ENCODE results near the gene PTTG2. TPM values are rescaled to one million over a fixed set of nuclear protein-coding genes. Genes with fewer than 3 reads are reported as not detected.

Gene PTTG2
- polyA plus RNA-seq, 1 donor, result not detected

GRCh38 chr4:37989398-37990260, 29.4 kb downstream of the PTTG2 start:
- no peak for DNase-seq

- DNase-seq, result no peak
Observed at GRCh38 chr4:37990731-37991245, 30.6 kb downstream of the PTTG2 start.

- no peak for DNase-seq
Observed at GRCh38 chr4:37991623-37992410, 31.6 kb downstream of the PTTG2 start.

DNA sequence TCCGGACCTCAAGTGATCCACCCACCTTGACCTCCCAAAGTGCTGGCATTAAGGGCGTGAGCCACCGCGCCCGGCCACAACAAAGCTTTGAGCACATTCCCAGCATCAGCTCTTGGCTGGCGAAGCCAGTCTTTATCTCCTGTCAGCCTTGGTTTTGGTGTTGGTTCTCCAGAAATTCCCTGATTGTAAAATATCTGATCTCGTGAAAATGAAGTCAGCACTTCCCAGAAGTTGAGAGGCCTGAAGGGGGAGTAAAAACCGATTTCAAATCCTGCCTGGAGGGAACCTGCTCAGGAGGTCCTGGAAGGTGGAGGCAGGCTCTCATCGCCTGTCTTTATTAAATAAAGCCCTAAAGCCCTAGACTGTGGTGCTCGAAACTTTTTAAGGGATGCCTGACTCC, 33.6 kb downstream of the PTTG2 start:
- no peak for DNase-seq

DNA sequence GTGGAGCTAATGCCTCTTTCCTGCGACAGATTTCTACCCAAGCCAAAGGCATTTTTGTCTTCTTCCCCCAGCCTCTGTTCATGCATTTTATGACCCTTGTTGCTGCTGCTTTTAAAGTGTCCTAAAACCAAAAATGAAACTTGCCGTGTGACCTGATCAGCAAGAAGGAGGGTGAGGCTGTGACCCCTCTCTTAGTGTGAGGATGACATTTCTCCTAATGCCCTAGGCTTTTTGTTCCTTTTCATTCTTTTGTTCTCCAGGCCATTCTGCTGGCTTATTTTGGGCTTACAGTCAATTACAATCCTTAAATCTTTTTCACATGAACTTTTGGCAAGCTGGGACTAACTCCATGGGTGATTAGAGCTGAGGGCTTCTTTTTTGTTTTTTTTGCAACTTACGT, 34.4 kb downstream of the PTTG2 start:
- no peak for DNase-seq

- no peak for DNase-seq
Observed at GRCh38 chr4:37995299-37995821, 35.2 kb downstream of the PTTG2 start.

GRCh38 chr4:37995981-37996775, 36.0 kb downstream of the PTTG2 start:
- DNase-seq, result no peak

DNA sequence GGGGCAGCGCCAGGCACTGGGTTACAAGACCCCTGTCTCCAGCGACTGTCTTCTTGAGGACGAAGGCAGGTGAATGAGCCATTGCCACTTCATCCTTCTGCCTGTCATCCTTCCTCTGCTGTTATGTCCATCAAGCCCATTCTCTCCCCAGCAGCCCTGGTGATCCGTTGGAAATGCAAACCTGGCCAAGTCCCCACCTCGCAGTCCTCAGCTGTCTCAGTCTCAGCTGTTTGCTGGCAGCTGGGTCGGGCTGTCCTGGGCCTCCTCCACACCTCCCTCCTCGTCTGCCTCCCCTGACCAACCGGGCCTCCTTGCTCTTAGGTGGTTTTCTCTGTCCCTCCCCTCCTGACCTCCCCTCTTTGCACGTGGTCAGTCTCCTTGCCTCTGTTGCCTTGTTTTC, 38.0 kb downstream of the PTTG2 start:
- DNase-seq, result no peak

- no peak for DNase-seq
Observed at GRCh38 chr4:37999000-37999716, 39.0 kb downstream of the PTTG2 start.

DNA sequence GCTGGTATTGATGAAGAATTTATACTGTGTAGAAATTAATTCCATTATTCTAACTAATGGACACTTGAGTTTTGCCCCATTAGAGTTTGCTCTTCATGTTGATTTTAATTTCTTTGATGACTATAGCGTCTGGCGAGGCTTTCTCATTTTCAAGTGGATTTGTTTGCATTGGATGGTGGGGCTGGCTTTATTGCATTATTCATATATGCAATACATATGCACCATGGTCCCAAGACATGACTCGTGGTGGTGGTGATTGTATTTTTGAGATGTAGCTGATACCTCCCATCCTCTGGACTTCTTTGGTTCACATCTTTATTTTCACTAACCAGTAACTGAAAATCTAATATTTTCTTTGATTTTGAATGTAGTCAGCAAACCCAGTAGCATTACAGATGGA, 39.8 kb downstream of the PTTG2 start:
- DNase-seq, result no peak

GRCh38 chr4:38001927-38002326, 41.7 kb downstream of the PTTG2 start:
- DNase-seq, result no peak

DNA sequence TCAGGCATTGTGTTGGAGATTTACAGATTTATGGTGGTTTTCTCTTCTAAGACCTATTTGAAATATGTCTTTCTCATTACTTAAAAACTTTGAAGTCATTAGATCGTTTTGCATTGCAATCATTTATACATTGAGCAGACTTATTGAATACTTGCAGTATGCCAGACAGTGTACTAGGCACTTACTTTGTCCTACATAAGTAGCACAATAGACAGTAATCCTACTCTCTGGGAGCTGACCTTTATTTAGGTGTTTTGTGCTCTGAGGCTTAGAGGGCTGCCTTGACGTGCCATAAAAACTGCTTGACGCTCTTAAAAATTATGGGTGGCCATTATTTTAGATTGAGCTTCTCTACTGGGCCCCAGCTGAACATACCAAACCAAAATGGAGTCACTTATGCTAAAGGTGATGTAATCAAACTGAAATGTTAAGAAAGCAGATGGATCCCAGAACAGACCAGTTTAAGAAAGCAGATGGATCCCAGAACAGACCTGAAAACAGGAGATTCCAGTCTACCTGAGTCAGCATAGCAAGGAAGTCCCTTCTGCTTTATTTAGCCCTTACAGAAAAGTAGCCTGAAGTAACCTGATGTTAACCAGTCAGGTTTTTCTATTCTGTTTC, 42.4 kb downstream of the PTTG2 start:
- no peak for DNase-seq

DNA sequence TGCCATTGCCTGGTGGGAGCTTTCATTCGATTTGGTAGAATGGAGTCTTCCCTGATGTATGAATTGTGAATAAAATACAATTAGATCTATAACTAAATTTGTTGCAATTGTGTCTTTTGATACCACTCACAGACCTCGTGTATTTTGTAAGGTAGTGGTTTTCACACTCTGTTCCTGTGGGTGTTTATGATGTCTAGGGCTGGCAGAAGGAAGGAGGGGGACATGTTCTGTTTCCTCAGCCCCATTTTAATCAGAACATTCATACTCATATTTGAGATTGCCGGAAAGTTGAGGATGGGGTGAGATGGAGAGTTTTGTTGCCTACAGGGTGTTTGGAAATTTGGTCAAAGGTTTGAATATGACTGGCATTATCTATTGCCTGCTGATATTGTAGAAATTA, 42.9 kb downstream of the PTTG2 start:
- DNase-seq, result no peak

- no peak for DNase-seq
Observed at GRCh38 chr4:38003628-38004027, 43.4 kb downstream of the PTTG2 start.

DNA sequence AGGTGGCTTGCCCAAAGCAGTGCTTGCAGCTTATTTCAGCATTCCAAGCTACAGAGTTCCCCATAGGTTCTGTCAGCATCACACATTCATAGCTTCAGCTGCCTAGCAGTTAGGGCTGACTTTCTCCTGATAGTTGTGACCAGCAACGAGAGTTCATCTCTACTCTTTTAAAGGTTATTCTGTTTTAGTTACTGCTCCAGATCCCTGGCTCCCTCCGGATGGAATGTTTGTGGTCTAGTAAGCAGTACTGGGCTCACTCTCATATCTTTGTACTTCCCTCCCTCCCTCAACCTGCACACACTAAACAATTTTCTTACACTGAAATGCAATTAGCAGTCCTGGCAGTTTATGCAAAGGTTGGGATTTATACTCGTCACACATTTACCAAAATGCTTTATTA, 43.9 kb downstream of the PTTG2 start:
- DNase-seq, result no peak

DNA sequence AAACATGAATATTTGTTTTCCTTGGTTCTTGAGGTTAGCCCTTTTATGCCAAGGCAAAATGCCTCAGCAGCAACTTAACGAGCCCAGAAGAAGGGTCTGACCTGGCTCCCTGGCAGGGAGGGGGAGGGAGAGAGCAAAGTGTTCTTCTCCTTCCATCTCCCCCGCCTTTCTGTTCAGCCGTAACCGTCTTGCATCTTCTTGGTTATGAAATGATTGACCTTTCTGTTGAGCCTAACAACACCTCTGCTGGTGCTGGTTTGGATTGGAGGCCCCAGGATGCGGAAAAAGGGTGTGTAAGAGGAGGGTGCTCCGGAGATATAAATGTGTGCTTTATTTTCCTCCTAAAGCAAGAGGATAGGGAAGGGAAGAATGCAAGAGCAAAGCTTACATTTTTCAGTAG, 44.7 kb downstream of the PTTG2 start:
- DNase-seq, result no peak

- DNase-seq, result no peak
Observed at GRCh38 chr4:38005637-38006036, 45.4 kb downstream of the PTTG2 start.

DNA sequence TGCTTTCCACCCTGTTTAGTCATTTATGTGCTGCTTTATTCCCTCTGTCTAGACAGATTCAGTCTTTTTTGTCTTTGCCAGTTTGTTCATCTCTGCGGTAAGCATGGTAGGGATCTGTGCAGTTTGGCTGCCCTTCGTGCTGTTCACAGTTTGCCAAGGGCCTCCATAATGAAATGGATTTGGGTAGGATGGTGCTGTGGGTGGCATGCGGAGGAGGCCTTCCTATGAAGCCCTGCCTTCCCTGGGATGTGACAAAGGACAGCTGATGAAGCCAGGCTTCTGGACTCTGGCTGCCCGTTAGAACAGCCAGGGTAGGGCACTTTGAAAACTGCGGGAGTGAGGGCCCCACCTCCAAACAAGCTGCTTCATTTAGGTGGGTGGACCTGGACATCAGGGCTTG, 47.4 kb downstream of the PTTG2 start:
- no peak for DNase-seq

DNA sequence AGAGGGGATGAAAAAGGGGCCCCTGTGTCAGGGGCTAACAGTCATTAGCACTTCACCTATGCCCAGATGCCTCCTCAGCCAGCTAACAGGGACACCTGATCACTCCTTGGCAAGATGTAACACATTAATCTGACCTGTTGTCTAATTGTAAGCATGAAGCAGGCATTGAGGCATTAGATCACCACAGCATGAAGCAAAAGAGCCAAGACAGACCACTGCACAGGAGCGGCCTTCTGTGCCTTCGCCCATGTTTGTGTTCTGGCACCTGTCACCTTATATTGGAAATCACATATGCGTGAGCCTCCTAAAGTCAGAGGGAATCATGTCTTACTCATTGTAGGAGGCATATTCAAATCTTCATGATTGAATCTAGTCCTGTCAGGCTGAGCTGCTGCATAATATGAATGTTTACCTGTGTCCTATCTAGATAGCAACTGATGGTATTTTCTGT, 48.4 kb downstream of the PTTG2 start:
- no peak for DNase-seq

GRCh38 chr4:38009421-38009820, 49.2 kb downstream of the PTTG2 start:
- DNase-seq, result no peak

DNA sequence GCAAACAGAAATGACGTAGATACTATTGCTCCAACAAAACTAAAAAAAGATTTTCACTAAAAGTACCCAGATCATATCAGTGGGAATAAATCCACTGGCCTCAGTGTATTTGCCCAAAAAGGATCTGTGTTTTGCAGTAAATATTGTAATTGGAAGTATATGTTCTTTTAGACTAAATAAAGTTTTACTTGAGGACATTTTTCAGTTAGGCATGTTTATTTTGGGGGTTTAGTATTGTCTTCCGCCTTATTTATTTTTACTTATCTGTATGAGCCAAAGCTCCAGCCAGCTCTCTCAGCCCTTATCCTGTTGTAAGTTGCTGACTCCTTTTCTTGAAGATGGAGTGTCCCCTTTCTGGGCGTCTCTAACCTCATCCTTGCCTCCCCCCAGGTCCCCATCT, 49.8 kb downstream of the PTTG2 start:
- DNase-seq, result no peak
